ENCODE measurements around the gene MYH1.

GRCh38 chr17:10532026-10532425, 13.7 kb upstream of the MYH1 start:
- TF ChIP-seq CTCF (IDR thresholded peaks at IDR 0.05 in 2 of 3, conservative IDR thresholded peaks at IDR 0.05 in 1 of 3; ENCODE audit: control insufficient read depth in 2 of 3, extremely low read depth in 1 of 3, insufficient read depth in 1 of 3, low read depth in 3 of 3, low read length in 3 of 3) (no peak), MYC (IDR thresholded peaks at IDR 0.05; ENCODE audit: insufficient read depth, insufficient read length, insufficient replicate concordance, low read length, severe bottlenecking) (no peak), POLR2AphosphoS5 (IDR thresholded peaks at IDR 0.05; ENCODE audit: low read length) (no peak), ZBED1 (IDR thresholded peaks at IDR 0.05; ENCODE audit: borderline replicate concordance) (no peak), ZNF24 (IDR thresholded peaks at IDR 0.05) (no peak)
